Endothelial cell of umbilical vein (primary cell): ENCODE measurements around the gene PSG7. TPM values are rescaled to one million over a fixed set of nuclear protein-coding genes. Genes with fewer than 3 reads are reported as not detected.
"Not testable (repeated sequence)": the region's sequence is repeated elsewhere in the genome, so short reads cannot be mapped to it uniquely, and the experiment has no call there.

ENCODE experiments used
- BruUV-seq: library from RNA; stranded (reverse); fragments of 400-500 nt; replicated peaks from 2 replicates; lab custom pipeline; 2021; lab: Mats Ljungman, UMichigan
- CTCF ChIA-PET: fragments of 300-600, 350-600 bp; sonication (Branson Sonifier 250); formaldehyde crosslinking; loops from one replicate; lab custom pipeline; 2021; ENCODE audit warnings: antibody characterized with exemption, inconsistent platforms; lab: Charles Lee
- POLR2A ChIA-PET: fragments of 300-600, 350-600 bp; sonication (Branson Sonifier 250); formaldehyde crosslinking; loops from one replicate; lab custom pipeline; 2021; ENCODE audit warnings: antibody characterized with exemption, inconsistent platforms; lab: Charles Lee
- DNase-seq: peaks from one replicate; pipeline ENCODE4 v3.0.0-alpha.2; 2011; ENCODE audit warnings: low read depth, low spot score
- FAIRE-seq: peaks from 2 replicates; lab custom pipeline; 2011; peaks lifted over from hg19 to GRCh38; lab: Jason Lieb, UNC
- H2AFZ ChIP-seq: 2 replicates; pipeline ENCODE4 v1.6.0; 2012; ENCODE audit warnings: low read depth, low read length, control low read depth, inconsistent platforms
- H3K27ac ChIP-seq: 2 replicates; pipeline ENCODE4 v1.5.1; 2011; ENCODE audit warnings: low read depth, mild to moderate bottlenecking, control low read depth, low read length, moderate library complexity; ENCODE audit not compliant: insufficient read depth
- H3K27me3 ChIP-seq, 2 experiments: 2 replicates each; pipeline versions ENCODE4 v1.6.0 to v1.6.1; 2011; ENCODE audit warnings: low read length in 2 of 2, mixed read lengths in 1 of 2; ENCODE audit not compliant: control insufficient read depth in 2 of 2, insufficient read depth in 2 of 2
- H3K36me3 ChIP-seq, 2 experiments: 2 replicates in 1 of 2; 3 replicates in 1 of 2; pipeline ENCODE4 v1.5.1; 2011; ENCODE audit warnings: low read length in 2 of 2, mild to moderate bottlenecking in 1 of 2, moderate library complexity in 1 of 2; ENCODE audit not compliant: control insufficient read depth in 2 of 2, insufficient read depth in 2 of 2; ENCODE audit errors: extremely low read depth in 1 of 2
- H3K4me1 ChIP-seq: 3 replicates; pipeline ENCODE4 v1.5.1; 2011; ENCODE audit warnings: mild to moderate bottlenecking, low read length; ENCODE audit not compliant: control insufficient read depth, insufficient read depth; ENCODE audit errors: extremely low read depth
- H3K4me2 ChIP-seq: 2 replicates; pipeline ENCODE4 v1.6.1; 2011; ENCODE audit warnings: low read length, control low read depth, mixed read lengths; ENCODE audit not compliant: insufficient read depth
- H3K4me3 ChIP-seq, 3 experiments: fragments of 200-600 bp in 1 of 3; sonication (generic), shearing (Covaris generic) in 1 of 3; replicated peaks in 1 of 3; 2 replicates each; pipeline ENCODE4 v1.5.1; 2011 to 2016; ENCODE audit warnings: control low read depth in 3 of 3, low read length in 3 of 3, mild to moderate bottlenecking in 2 of 3, inconsistent platforms in 1 of 3, low read depth in 1 of 3, moderate library complexity in 1 of 3; ENCODE audit not compliant: insufficient read depth in 1 of 3
- H3K79me2 ChIP-seq: 2 replicates; pipeline ENCODE4 v1.6.0; 2012; ENCODE audit warnings: low read length, inconsistent platforms; ENCODE audit not compliant: control insufficient read depth, insufficient read depth
- H3K9ac ChIP-seq: replicated peaks from 2 replicates; pipeline ENCODE3; 2011; ENCODE audit warnings: low read length, control low read depth; ENCODE audit not compliant: insufficient read depth; ENCODE audit errors: extremely low read depth
- H3K9me1 ChIP-seq: replicated peaks from 3 replicates; pipeline ENCODE4 v1.6.0; 2011; ENCODE audit warnings: mild to moderate bottlenecking, low read length; ENCODE audit not compliant: control insufficient read depth, insufficient read depth; ENCODE audit errors: extremely low read depth
- H3K9me3 ChIP-seq: replicated peaks from 2 replicates; pipeline ENCODE4 v1.5.1; 2012; ENCODE audit warnings: low read length, inconsistent platforms; ENCODE audit not compliant: control insufficient read depth, insufficient read depth
- H4K20me1 ChIP-seq: replicated peaks from 2 replicates; pipeline ENCODE3; 2011; ENCODE audit warnings: mild to moderate bottlenecking, low read length; ENCODE audit not compliant: control insufficient read depth, insufficient read depth; ENCODE audit errors: extremely low read depth
- dilution Hi-C: fragments of 300-500 bp; cut with MboI; formaldehyde crosslinking; loops from one replicate; pipeline ENCODE4 v1.15.0; 2019; ENCODE audit warnings: low sequenced_read_pairs; ENCODE audit not compliant: extremely low pct_ligation_motif_present
- intact Hi-C: fragments of 100-400 bp; cut with micrococcal nuclease; formaldehyde crosslinking; loops from one replicate; pipeline ENCODE4 v1.10.0; 2022
- polyA plus RNA-seq, 4 experiments: library from polyadenylated mRNA; depleted of rRNA in 3 of 4; stranded (reverse) in 3 of 4; unstranded in 1 of 4; fragments of >200 nt; gene quantifications; 2 replicates each; pipeline versions ENCODE4 v1.2.1 to v1.2.3, GENCODE V29; 2011 to 2012; ENCODE audit warnings: missing spikeins in 1 of 4
- total RNA-seq: library from RNA; stranded (reverse); gene quantifications from 2 replicates; pipeline ENCODE4 v1.2.3, GENCODE V29; 2021
- TF ChIP-seq, protein P1 (sequence below), 2 donors: IDR thresholded peaks; 1 replicate in 1 of 2; 2 replicates in 1 of 2; pipeline ENCODE4 v1.5.1; 2011; ENCODE audit warnings: low read length in 2 of 2, mild to moderate bottlenecking in 2 of 2, moderate library complexity in 2 of 2, control low read depth in 1 of 2, inconsistent platforms in 1 of 2, low read depth in 1 of 2; ENCODE audit not compliant: insufficient read depth in 1 of 2; ENCODE audit errors: extremely low read depth in 1 of 2

Gene PSG7
- total and polyA plus RNA-seq, 2 donors (not counting 3 experiments of a cell fraction or from before 2014, with no cell fraction given), result not detected

DNA sequence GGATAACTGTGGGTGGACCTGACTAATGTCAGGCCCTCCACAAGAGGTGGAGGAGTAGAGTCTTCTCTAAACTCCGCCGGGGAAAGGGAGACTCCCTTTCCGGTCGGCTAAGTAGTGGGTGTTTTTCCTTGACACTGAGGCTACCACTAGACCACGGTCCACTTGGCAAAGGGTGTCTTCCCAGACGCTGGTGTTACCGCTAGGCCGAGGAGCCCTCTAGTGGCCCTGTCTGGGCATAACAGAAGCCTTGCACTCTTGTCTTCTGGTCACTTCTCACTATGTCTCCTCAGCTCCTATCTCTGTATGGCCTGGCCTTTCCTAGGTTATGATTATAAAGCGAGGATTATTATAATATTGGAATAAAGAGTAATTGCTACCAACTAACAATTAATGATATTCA lies 13.9 kb downstream of the PSG7 start:
- TF ChIP-seq, protein P1, sequence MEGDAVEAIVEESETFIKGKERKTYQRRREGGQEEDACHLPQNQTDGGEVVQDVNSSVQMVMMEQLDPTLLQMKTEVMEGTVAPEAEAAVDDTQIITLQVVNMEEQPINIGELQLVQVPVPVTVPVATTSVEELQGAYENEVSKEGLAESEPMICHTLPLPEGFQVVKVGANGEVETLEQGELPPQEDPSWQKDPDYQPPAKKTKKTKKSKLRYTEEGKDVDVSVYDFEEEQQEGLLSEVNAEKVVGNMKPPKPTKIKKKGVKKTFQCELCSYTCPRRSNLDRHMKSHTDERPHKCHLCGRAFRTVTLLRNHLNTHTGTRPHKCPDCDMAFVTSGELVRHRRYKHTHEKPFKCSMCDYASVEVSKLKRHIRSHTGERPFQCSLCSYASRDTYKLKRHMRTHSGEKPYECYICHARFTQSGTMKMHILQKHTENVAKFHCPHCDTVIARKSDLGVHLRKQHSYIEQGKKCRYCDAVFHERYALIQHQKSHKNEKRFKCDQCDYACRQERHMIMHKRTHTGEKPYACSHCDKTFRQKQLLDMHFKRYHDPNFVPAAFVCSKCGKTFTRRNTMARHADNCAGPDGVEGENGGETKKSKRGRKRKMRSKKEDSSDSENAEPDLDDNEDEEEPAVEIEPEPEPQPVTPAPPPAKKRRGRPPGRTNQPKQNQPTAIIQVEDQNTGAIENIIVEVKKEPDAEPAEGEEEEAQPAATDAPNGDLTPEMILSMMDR (IDR thresholded peaks at IDR 0.05; ENCODE audit: extremely low read depth in 1 of 2, insufficient read depth in 1 of 2, low read depth in 1 of 2, low read length in 2 of 2), result peak; percentile 18 to 19
- H3K4me2 ChIP-seq, POLR2A ChIA-PET, DNase-seq, CTCF ChIA-PET, H3K9me3 ChIP-seq, H3K9me1 ChIP-seq, H3K27me3 ChIP-seq, H3K4me1 ChIP-seq, H4K20me1 ChIP-seq, H3K79me2 ChIP-seq, H3K4me3 ChIP-seq, H3K27ac ChIP-seq, H2AFZ ChIP-seq, H3K36me3 ChIP-seq, dilution Hi-C loops, BruUV-seq, H3K9ac ChIP-seq: not testable (repeated sequence)
- FAIRE-seq, result peak; percentile 46
- intact Hi-C loops, result loop anchor here (10.0 kb wide), 1 partner anchor 128 kb away; no protein-coding TSS in a partner anchor

- H3K9ac ChIP-seq, H3K36me3 ChIP-seq, H3K27ac ChIP-seq, DNase-seq, FAIRE-seq, H3K27me3 ChIP-seq, H3K4me1 ChIP-seq, CTCF ChIA-PET, H3K79me2 ChIP-seq, H4K20me1 ChIP-seq, H3K9me1 ChIP-seq, dilution Hi-C loops, H3K9me3 ChIP-seq, H2AFZ ChIP-seq, H3K4me2 ChIP-seq, POLR2A ChIA-PET, BruUV-seq, H3K4me3 ChIP-seq: not testable (repeated sequence)
- intact Hi-C loops, result loop anchor here (10.0 kb wide), 1 partner anchor 126 kb away; no protein-coding TSS in a partner anchor
Measured at GRCh38 chr19:42920971-42921370, 16.0 kb downstream of the PSG7 start.
